ENCODE data around the gene SEMA4C. TPM values are rescaled to one million over a fixed set of nuclear protein-coding genes. Genes with fewer than 3 reads are reported as not detected.
A peak's percentile ranks its signal among the peaks of the same experiment; 100 is the strongest.

Gene SEMA4C
- total and polyA plus RNA-seq, 9 of the 15 experiments (the other 6 are each of a cell fraction or from before 2014, with no cell fraction given), result 0.32 to 59.7 (median 23.9) TPM

DNA sequence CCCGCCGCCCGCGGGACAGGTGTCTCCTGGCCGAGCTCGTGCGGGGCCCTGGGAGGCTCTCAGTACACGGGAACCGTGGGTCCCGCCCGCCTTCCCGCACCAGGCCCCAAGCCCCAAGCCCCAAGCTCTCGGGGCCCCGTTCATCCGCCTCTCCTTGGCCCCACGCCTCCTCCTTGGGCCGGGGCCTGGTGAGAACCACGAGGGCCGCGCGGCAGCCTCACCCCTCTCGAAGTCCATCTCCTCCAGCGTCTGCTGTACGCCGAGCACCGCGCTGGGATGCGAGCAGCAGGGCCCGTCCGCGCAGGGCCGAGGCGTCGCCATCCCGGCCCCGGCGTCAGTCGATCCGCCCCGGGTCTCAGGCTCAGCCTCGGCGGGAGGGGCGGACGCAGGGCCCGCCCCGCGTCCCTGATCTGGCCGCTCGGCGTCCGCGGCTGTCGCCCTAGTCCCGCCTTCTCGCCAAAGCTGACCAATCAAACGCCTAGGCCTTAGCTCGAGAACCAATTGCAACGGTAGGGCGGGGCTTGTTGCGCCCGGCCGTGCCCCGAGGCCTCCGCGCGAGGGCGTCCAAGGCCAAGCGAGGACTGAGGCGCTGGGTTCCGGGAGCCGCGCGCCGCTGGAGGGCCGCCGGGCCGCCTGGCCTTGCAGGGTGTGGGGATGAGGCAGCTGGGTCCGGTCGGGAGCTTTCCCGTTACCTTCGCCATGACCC, 12.1 kb downstream of the SEMA4C start, which contains the start of gene ANKRD39 (continued):
- TF ChIP-seq, protein P1, sequence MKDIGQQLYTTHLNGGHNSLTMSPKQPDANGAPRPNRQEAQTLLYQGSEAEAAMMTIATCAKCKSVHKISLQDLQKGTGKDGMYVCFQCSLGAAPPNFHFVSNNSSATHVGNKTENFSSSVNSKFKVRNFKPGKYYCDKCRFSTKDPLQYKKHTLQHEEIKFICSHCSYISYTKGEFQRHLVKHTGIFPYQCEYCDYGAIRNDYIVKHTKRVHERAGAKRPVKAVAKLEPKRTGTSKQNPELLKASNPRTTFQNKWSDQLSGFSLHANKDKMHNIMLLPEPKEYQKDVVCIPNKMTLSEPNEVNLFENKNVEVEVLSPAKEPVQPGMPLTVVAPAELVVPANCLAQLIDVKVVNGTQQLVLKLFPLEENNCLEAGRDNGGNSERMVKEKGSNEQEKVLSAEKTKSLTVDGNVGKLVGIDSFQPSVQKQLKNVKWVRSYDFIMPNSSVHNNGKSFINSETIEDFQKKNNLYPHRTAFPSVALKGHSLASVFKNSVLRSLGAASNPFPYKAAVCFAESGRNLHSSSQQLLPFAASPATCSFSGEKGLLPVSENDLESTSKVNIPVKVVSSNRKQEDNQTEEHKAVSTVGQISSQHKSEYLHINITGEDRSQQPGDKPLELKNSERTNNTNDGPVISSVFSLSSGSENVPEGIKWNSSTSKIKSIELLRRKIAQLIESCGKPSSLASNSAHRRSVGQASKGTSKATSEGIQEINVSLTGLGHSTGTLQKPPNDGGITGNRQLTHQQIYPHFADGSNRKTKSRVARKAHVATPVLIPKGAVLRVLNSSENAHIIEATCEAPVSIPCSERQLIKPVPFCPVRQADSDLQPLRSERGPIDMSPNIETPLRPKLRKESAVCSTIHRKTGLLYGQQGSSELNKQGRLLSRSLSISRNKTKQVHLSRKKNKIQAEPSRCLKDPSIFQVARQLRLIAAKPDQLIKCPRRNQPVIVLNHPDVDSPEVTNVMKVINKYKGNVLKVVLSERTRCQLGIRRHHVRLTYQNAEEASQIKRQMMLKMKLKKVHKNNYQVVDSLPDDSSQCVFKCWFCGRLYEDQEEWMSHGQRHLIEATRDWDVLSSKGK (CRISPR knock-in tag; IDR thresholded peaks at IDR 0.05), result no peak
- TF ChIP-seq LEF1 (IDR thresholded peaks at IDR 0.05) (no peak), CHD2 (IDR thresholded peaks at IDR 0.05; ENCODE audit: low read depth, low read length) (peak; percentile 89), XRCC4 (IDR thresholded peaks at IDR 0.05; ENCODE audit: extremely low read depth, insufficient read depth, insufficient read length) (no peak), CREB1 (IDR thresholded peaks at IDR 0.05) (peak; percentile 76), CREB1 (CRISPR knock-in tag; IDR thresholded peaks at IDR 0.05) (peak; percentile 69; the same call in 1 of the 2 replicates), SAP30 (IDR thresholded peaks at IDR 0.05; ENCODE audit: borderline replicate concordance, insufficient read depth, low read depth, low read length, poor library complexity, severe bottlenecking) (peak; percentile 56), ZC3H4 (CRISPR knock-in tag; IDR thresholded peaks at IDR 0.05; ENCODE audit: borderline replicate concordance) (no peak; the same call in 1 of the 2 replicates), E2F8 (IDR thresholded peaks at IDR 0.05; ENCODE audit: low read depth, partially characterized antibody) (no peak), KLF1 (tag; IDR thresholded peaks at IDR 0.05) (0 out of 2 replicates have a peak, but pooled peaks have one; percentile 43), FOXP1 (CRISPR knock-in tag; IDR thresholded peaks at IDR 0.05) (no peak; the same call in 1 of the 2 replicates), ZBTB33 (CRISPR knock-in tag; IDR thresholded peaks at IDR 0.05) (peak; percentile 36; the same call in 1 of the 2 replicates), EGR1 (conservative IDR thresholded peaks at IDR 0.05) (no peak; the same call in none of the 2 replicates), RBM39 (optimal IDR thresholded peaks at IDR 0.05; ENCODE audit: low read depth, low read length) (no peak), ARID3B (CRISPR knock-in tag; IDR thresholded peaks at IDR 0.05; ENCODE audit: borderline replicate concordance) (0 out of 2 replicates have a peak, but pooled peaks have one; percentile 47), RHOXF2B (CRISPR knock-in tag; conservative IDR thresholded peaks at IDR 0.05) (no peak), GTF2B (IDR thresholded peaks at IDR 0.05; ENCODE audit: extremely low read depth, insufficient read length) (no peak)
